ENCODE results near the gene PTPRN2. TPM values are rescaled to one million over a fixed set of nuclear protein-coding genes. Genes with fewer than 3 reads are reported as not detected.

Gene PTPRN2
- total and polyA plus RNA-seq, 7 donors = 0.47 to 0.82 (median 0.51) TPM

DNA sequence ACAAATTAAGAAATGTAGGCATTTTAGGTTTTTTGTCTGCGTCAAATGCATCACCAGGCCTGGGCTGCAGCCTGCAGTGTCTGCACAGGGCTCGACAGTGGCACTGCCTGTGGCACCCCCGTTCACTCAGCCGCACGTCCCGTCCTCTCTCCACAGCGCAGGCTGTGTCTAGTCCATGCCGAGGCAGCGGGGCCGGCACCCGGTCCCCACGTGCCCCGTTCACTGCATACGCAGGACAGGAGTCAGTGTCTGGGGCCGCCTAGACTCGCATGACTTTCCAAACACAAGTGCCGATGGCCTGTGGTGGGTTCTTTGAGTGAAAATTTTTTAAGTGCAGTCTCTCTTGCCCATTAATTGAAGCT lies 446.4 kb downstream of the PTPRN2 start:
- ATAC-seq (no peak), DNase-seq (no peak)
- no peak overlapping the region for H3K4me3 ChIP-seq
- no peak overlapping the region for H3K27ac ChIP-seq
- H3K27me3 ChIP-seq (ENCODE audit: insufficient read depth in 3 of 3, low read length in 2 of 3) = peaks cover 0 to 2% (median 0%) of the 10 kb centered on the region in 3 donors
- H3K36me3 ChIP-seq (ENCODE audit: insufficient read depth in 1 of 2, low read depth in 1 of 2) = no peaks in the 10 kb centered on the region
- H3K4me1 ChIP-seq = no peaks in the 10 kb centered on the region
- 86 to 89% (median 86%) methylated on average over 17 of the region's 17 CpGs for WGBS, 3 donors
- no peaks in the 10 kb centered on the region for H3K9me3 ChIP-seq
- intact Hi-C loops (cut with DNase I) = no loop called here
- TF ChIP-seq, protein P1, sequence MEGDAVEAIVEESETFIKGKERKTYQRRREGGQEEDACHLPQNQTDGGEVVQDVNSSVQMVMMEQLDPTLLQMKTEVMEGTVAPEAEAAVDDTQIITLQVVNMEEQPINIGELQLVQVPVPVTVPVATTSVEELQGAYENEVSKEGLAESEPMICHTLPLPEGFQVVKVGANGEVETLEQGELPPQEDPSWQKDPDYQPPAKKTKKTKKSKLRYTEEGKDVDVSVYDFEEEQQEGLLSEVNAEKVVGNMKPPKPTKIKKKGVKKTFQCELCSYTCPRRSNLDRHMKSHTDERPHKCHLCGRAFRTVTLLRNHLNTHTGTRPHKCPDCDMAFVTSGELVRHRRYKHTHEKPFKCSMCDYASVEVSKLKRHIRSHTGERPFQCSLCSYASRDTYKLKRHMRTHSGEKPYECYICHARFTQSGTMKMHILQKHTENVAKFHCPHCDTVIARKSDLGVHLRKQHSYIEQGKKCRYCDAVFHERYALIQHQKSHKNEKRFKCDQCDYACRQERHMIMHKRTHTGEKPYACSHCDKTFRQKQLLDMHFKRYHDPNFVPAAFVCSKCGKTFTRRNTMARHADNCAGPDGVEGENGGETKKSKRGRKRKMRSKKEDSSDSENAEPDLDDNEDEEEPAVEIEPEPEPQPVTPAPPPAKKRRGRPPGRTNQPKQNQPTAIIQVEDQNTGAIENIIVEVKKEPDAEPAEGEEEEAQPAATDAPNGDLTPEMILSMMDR (IDR thresholded peaks at IDR 0.05) = no peak

DNA sequence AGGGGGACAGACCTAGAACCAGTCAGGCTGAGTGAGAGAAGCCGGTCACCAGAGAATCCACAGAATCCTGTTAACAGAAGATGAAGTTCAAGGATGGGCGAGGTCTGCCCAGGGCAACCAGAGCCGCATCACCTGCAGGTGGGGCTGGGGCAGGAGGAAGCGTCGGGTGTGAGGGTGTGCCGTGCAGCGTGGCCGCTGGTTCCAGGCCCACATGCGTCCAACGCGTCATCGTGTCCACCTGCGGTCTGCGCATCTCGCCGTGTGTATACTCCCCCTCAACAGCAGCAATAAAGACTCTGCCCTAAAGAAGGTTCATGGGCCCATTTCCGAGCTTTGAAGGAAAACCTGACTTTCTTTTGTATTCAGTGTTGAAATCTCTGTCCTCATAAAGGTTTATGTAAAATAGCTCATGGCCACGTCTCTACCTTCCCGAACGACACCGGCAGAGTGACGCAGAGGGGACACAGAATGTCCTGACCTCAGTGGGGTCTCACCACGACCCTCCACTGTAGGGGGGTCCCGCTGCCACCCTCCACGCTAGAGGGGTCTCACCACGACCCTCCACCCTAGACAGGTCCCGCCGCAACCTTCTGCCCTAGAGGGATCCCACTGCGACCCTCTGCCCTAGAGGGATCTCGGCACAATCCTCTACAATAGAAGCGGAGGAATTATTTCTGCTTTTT lies 446.9 kb downstream of the PTPRN2 start:
- DNase-seq (no peak), ATAC-seq (no peak)
- H3K4me1 ChIP-seq = no peaks in the 10 kb centered on the region
- H3K27me3 ChIP-seq (ENCODE audit: insufficient read depth in 3 of 3, low read length in 2 of 3) = peaks cover 0 to 2% (median 0%) of the 10 kb centered on the region in 3 donors
- H3K36me3 ChIP-seq (ENCODE audit: insufficient read depth in 1 of 2, low read depth in 1 of 2) = no peaks in the 10 kb centered on the region
- TF ChIP-seq, protein P1 (IDR thresholded peaks at IDR 0.05) = no peak
- WGBS, 3 donors = 89 to 90% (median 90%) methylated on average over 31 of the region's 31 CpGs
- no peak overlapping the region for H3K4me3 ChIP-seq
- intact Hi-C loops (cut with DNase I) = no loop called here
- H3K9me3 ChIP-seq = no peaks in the 10 kb centered on the region
- no peak overlapping the region for H3K27ac ChIP-seq

DNA sequence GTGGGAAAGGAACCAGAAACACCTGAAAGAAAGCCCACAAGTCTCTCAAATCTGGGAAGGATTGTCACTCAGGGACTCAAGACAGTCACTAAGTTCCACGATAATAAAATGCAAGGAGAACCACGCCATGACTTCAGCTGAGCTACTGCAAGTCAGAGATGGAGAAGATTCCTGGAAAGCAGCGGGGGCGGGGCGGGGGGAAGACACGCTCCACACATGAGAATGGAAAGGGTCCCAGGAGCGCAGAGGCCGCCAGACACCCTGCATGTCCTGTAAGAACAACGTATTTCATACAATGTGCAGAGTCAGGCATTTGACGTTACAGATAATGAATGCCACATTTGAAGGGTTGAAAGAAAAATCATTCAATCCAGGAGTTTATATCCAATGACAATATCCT lies 448.1 kb downstream of the PTPRN2 start:
- H3K27ac ChIP-seq = no peak overlapping the region
- intact Hi-C loops (cut with DNase I) = no loop called here
- no peaks in the 10 kb centered on the region for H3K4me1 ChIP-seq
- WGBS, 3 donors = 77 to 91% (median 82%) methylated on average over 10 of the region's 10 CpGs
- peaks cover 0 to 2% (median 0%) of the 10 kb centered on the region in 3 donors for H3K27me3 ChIP-seq (ENCODE audit: insufficient read depth in 3 of 3, low read length in 2 of 3)
- H3K4me3 ChIP-seq = no peak overlapping the region
- no peak for DNase-seq
- H3K9me3 ChIP-seq = no peaks in the 10 kb centered on the region
- TF ChIP-seq, protein P1 (IDR thresholded peaks at IDR 0.05) = no peak
- ATAC-seq = no peak
- no peaks in the 10 kb centered on the region for H3K36me3 ChIP-seq (ENCODE audit: insufficient read depth in 1 of 2, low read depth in 1 of 2)

DNA sequence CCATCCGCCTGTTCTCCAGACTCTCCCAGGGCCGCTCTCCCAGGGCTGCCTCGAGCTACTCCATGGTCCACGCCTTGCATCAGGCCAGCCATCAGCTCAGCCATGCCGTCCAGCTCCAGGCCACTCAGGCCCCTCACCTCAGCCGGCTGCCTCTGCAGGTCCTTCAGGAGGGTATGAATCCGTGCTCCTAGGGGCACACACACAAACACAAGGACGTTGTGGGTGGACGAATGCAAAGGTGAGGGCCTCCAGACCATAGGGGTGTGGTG lies 449.4 kb downstream of the PTPRN2 start:
- WGBS, 3 donors = 80 to 86% (median 82%) methylated on average over 9 of the region's 9 CpGs
- no peaks in the 10 kb centered on the region for H3K9me3 ChIP-seq
- TF ChIP-seq, protein P1 (IDR thresholded peaks at IDR 0.05) = no peak
- no peaks in the 10 kb centered on the region for H3K4me1 ChIP-seq
- no peak overlapping the region for H3K27ac ChIP-seq
- H3K27me3 ChIP-seq (ENCODE audit: insufficient read depth in 3 of 3, low read length in 2 of 3) = peaks cover 0 to 2% (median 0%) of the 10 kb centered on the region in 3 donors
- intact Hi-C loops (cut with DNase I) = no loop called here
- ATAC-seq = no peak
- H3K4me3 ChIP-seq = no peak overlapping the region
- DNase-seq = no peak
- H3K36me3 ChIP-seq (ENCODE audit: insufficient read depth in 1 of 2, low read depth in 1 of 2) = no peaks in the 10 kb centered on the region

All from psoas muscle (tissue), 8 donors.